Pancreas (tissue), 10 donors: ENCODE data around the gene UVRAG. TPM values are rescaled to one million over a fixed set of nuclear protein-coding genes. Genes with fewer than 3 reads are reported as not detected.

ENCODE experiments used
- ATAC-seq, 4 donors: fragments of 200-7000 bp; cut with Tn5 transposase; one replicate each; pipeline versions ENCODE4 v1.8.0 to v1.9.1; 2020; ENCODE audit warnings: mild to moderate bottlenecking in 4 of 4, moderate library complexity in 4 of 4
- DNase-seq, 6 donors: peaks; one replicate each; pipeline ENCODE4 v3.0.0-alpha.2; 2020
- FAIRE-seq: peaks from 2 replicates; lab custom pipeline; 2012; peaks lifted over from hg19 to GRCh38; lab: Jason Lieb, UNC
- H3K27ac ChIP-seq, 4 donors: fragments of 200-600 bp; sonication (generic); 1 replicate in 3 of 4; 2 replicates in 1 of 4; pipeline versions ENCODE4 v1.5.0 to v1.8.0; 2020
- H3K27me3 ChIP-seq, 4 donors: fragments of 200-600 bp; one replicate each; pipeline ENCODE4 v1.8.0; 2021
- H3K36me3 ChIP-seq, 3 donors: fragments of 200-600 bp; sonication (generic) in 1 of 3; one replicate each; pipeline versions ENCODE4 v1.5.0 to v1.8.0; 2020 to 2021
- H3K4me1 ChIP-seq, 3 donors: fragments of 200-600 bp; one replicate each; pipeline ENCODE4 v1.8.0; 2021
- H3K4me3 ChIP-seq, 4 donors: fragments of 200-600 bp; sonication (generic) in 2 of 4; one replicate each; pipeline versions ENCODE4 v1.5.0 to v1.8.0; 2020 to 2021
- H3K9me3 ChIP-seq, 4 donors: fragments of 200-600 bp; one replicate each; pipeline ENCODE4 v1.8.0; 2021
- CTCF ChIP-seq, 4 donors: fragments of 200-600 bp; sonication (generic) in 3 of 4; IDR thresholded peaks; one replicate each; pipeline versions ENCODE4 v1.5.0 to v1.8.0; 2021; ENCODE audit warnings: antibody characterized with exemption in 4 of 4
- WGBS, 2 donors: extraction: QIAGEN DNeasy Blood & Tissue Kit; methylation state at CpG; one replicate each; pipeline ENCODE4 v1.1.7; 2013; 5-methylcytosine and 5-hydroxymethylcytosine counted together
- intact Hi-C, 3 donors: fragments of 100-400 bp; cut with DNase I; formaldehyde crosslinking; loops; one replicate each; pipeline versions ENCODE4 v1.11.1 to v1.14.2; 2022
- polyA plus RNA-seq, 2 donors: library from polyadenylated mRNA; stranded (reverse); fragments of 200-250 nt; gene quantifications; one replicate each; pipeline ENCODE4 v1.2.3, GENCODE V29; 2013
- total RNA-seq, 6 donors: library from RNA; stranded (reverse); fragmentation: NEBNext Ultra II Directional in 4 of 6; extraction: Animal tissue kit (Norgen Biotek cat#: 25700) in 4 of 6; gene quantifications; one replicate each; pipeline versions ENCODE4 v1.2.1 to v1.2.4, GENCODE V29; 2021 to 2023
- donor health status: healthy with polysubstance abuse.
- donor health status: DM: no; HTN: no; CAD: no; lungs with moderate emphysema.
- donor health status: DM: no; HTN: no; CAD: no.
- donor health status: control.
- donor health status: control.
- donor health status: Bipolar disorder and iron deficiency.
- donor health status: DM: yes; HTN: yes; CAD: no.
- donor health status: DM: no; HTN: no; CAD: no.
- donor health status: DM: no; HTN: no; CAD: no.
- donor health status: DM: yes; HTN: yes; CAD: no.

Gene UVRAG
- total and polyA plus RNA-seq, 8 donors = 3.3 to 17.2 (median 7.6) TPM

GRCh38 chr11:76008474-76008873 is 193.5 kb downstream of the UVRAG start:
- no peak overlapping the region for H3K27ac ChIP-seq
- DNase-seq = no peak
- H3K9me3 ChIP-seq = no peaks in the 10 kb centered on the region
- H3K4me1 ChIP-seq = no peaks in the 10 kb centered on the region
- FAIRE-seq = no peak
- peaks cover 0 to 9% (median 0%) of the 10 kb centered on the region in 3 donors for H3K36me3 ChIP-seq
- H3K27me3 ChIP-seq = no peaks in the 10 kb centered on the region
- no peak overlapping the region for H3K4me3 ChIP-seq
- intact Hi-C loops = no loop called here
- WGBS, 2 donors = 96 to 99% methylated on average over 2 of the region's 2 CpGs
- no peak for TF ChIP-seq CTCF (IDR thresholded peaks at IDR 0.05)
- no peak for ATAC-seq

- no peaks in the 10 kb centered on the region for H3K27me3 ChIP-seq
- H3K27ac ChIP-seq = no peak overlapping the region
- H3K4me1 ChIP-seq = no peaks in the 10 kb centered on the region
- no peaks in the 10 kb centered on the region for H3K9me3 ChIP-seq
- DNase-seq (no peak), ATAC-seq (no peak), FAIRE-seq (no peak)
- H3K36me3 ChIP-seq = peaks cover 0 to 6% (median 0%) of the 10 kb centered on the region in 3 donors
- intact Hi-C loops = no loop called here
- WGBS, 2 donors = 75 to 76% methylated on average over 2 of the region's 2 CpGs
- H3K4me3 ChIP-seq = no peak overlapping the region
- TF ChIP-seq CTCF (IDR thresholded peaks at IDR 0.05) = no peak
Measured at GRCh38 chr11:76010051-76010450, 195.0 kb downstream of the UVRAG start.

- intact Hi-C loops = no loop called here
- TF ChIP-seq CTCF (IDR thresholded peaks at IDR 0.05) = no peak
- ATAC-seq (no peak), DNase-seq (no peak), FAIRE-seq (no peak)
- 90% methylated on average over 1 of the region's 1 CpG for WGBS, 2 donors
- Histone ChIP-seq H3K4me1 (no peaks in the 10 kb centered on the region), H3K27me3 (no peaks in the 10 kb centered on the region), H3K36me3 (peaks cover 0 to 5% (median 0%) of the 10 kb centered on the region in 3 donors), H3K27ac (no peak overlapping the region), H3K4me3 (no peak overlapping the region), H3K9me3 (no peaks in the 10 kb centered on the region)
Measured at GRCh38 chr11:76013526-76013925, 198.5 kb downstream of the UVRAG start.

- Histone ChIP-seq H3K36me3 (no peaks in the 10 kb centered on the region), H3K4me1 (no peaks in the 10 kb centered on the region), H3K27me3 (no peaks in the 10 kb centered on the region), H3K9me3 (no peaks in the 10 kb centered on the region), H3K27ac (no peak overlapping the region), H3K4me3 (no peak overlapping the region)
- no peak for DNase-seq
- no peak for TF ChIP-seq CTCF (IDR thresholded peaks at IDR 0.05)
- intact Hi-C loops = no loop called here
- ATAC-seq = no peak
- FAIRE-seq = no peak
- WGBS, 2 donors = 88 to 89% methylated on average over 3 of the region's 3 CpGs
Measured at GRCh38 chr11:76023236-76024068, 208.4 kb downstream of the UVRAG start.

- intact Hi-C loops = no loop called here
- WGBS, 2 donors = 83 to 85% methylated on average over 1 of the region's 1 CpG
- Histone ChIP-seq H3K4me1 (no peaks in the 10 kb centered on the region), H3K4me3 (no peak overlapping the region), H3K9me3 (no peaks in the 10 kb centered on the region), H3K36me3 (no peaks in the 10 kb centered on the region), H3K27me3 (no peaks in the 10 kb centered on the region), H3K27ac (no peak overlapping the region)
- peak in 1 of 4 donors; percentile 37 for ATAC-seq
- no peak for DNase-seq
- no peak for TF ChIP-seq CTCF (IDR thresholded peaks at IDR 0.05)
- FAIRE-seq = no peak
Measured at GRCh38 chr11:76025068-76025467, 210.1 kb downstream of the UVRAG start.
